Hepatic stellate cell (primary cell): Measurements from ENCODE around the gene PARP15.
A peak's percentile ranks its signal among the peaks of the same experiment; 100 is the strongest.
"Not testable (repeated sequence)": the region's sequence is repeated elsewhere in the genome, so short reads cannot be mapped to it uniquely, and the experiment has no call there.

Experiments used
- DNase-seq: peaks from one replicate; pipeline ENCODE4 v3.0.0; 2011; ENCODE audit warnings: low spot score

PARP15 gene

DNA sequence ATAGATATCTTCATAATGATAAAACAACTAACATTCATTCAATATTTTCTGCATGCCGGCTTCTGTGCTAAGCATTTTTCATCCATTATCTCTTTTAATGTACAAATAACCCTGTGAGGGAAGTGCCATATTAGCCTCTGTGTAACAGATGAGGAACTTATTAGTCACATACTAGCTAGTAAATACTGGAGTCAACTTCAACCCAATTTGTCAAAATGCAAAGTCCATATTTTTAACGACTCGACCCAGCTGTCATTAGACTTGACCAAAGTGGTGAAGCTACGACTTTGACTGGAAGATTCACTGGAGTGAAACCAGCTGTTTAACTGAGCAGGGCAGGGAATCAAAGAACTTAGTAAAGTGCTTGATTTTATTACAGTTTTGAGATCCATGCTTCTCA is 41.6 kb downstream of the PARP15 start:
- no peak for DNase-seq

DNA sequence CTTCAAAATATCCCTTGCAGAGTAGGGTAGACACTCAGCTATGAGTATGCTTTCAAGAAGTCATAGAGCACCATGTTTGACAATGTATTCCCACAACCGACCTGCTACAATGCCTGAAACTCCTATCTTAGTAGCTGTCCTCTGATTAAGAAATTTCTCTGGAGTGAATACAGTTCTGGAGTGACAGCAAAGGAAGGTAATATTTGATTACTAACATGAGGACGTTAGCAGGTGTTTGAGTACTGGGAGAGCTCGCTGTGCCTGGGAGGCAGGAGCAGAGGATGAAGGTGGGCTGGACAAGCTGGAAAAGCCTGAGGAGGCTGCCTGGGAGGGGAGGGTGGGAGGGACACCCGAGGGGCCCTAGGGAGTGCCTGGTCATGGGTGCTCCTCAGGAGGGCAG is 42.9 kb downstream of the PARP15 start:
- DNase-seq: no peak

DNA sequence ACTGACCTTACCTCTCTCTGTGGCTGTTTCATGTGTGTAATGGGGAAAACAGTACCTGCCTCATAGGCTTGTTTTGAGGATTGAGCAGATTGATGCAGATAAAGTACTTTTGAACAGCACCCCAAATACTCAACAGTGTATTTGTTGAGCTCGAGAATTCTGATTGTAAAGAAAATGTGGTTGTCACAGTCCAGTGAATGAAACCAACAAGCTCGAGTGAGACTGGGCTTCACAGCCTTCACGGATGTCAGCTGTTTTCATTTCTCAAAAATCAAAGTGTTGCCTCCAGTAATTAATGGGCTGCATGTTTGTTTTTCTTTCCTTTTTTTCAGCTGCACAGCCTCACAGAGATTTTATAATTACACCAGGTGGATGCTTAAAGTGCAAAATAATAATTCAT is 43.7 kb downstream of the PARP15 start:
- DNase-seq: no peak

GRCh38 chr3:122623031-122623829 is 45.8 kb downstream of the PARP15 start:
- DNase-seq: no peak

GRCh38 chr3:122626515-122627180 is 49.2 kb downstream of the PARP15 start:
- no peak for DNase-seq

DNA sequence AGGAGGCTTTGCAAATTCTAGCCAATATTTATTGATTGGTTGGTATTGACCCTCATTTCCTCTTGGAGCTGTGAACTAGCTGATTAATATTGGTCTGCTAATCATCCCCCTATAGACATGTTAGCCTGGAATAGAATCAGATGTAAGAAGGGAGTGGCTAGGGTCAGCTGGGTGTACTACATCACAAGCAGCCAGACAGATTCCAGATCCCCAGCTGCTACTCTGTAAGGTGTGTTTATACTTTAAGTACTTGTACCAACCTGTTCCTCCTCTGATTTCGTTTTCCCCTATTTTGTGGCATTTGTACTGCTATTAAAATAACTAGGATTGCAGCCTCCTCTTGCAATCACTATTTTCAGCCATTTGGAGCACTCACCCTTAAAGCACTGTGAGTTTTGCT is 49.9 kb downstream of the PARP15 start:
- no peak for DNase-seq

- DNase-seq: no peak
These were observed 51.1 kb downstream of the PARP15 start for GRCh38 chr3:122628567-122628966.

GRCh38 chr3:122629763-122630162 is 52.3 kb downstream of the PARP15 start:
- no peak for DNase-seq

DNA sequence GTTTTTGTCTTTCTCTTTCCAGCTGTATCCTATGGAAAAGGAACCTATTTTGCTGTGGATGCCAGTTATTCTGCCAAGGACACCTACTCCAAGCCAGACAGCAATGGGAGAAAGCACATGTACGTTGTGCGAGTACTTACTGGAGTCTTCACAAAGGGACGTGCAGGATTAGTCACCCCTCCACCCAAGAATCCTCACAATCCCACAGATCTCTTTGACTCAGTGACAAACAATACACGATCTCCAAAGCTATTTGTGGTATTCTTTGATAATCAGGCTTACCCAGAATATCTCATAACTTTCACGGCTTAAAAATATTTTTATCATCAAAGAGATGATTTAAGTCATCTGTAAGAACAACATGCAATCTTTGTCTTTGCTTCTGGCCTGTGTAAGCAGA is 58.3 kb downstream of the PARP15 start:
- DNase-seq: peak; percentile 15

- DNase-seq: no peak
These were observed 59.2 kb downstream of the PARP15 start for GRCh38 chr3:122636697-122637096.

DNA sequence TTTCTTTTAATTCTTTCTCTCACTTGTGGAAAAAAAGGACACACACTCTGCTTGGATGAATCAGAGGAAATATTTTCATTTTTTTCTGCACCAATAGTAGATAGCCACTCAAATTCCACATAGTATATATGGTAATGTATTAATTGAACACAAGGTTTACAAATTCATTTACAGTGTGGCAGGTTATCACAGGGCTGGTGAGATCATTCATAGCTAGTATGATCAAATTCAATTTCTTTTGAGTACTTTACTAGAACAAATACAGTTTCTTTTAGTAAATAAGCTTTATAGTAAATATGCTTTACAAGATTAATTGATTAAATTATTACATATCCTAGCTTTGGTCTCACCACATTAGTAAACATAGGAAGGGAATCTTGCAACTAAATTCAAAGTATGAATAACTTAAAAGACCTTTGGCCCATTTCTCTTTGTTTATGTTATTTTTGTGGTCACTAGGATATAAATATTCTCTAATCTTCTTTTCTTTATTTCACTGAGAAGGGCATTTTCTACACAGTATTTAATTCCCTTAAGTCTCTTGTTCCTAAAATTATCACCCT is 63.1 kb downstream of the PARP15 start:
- DNase-seq: no peak

DNA sequence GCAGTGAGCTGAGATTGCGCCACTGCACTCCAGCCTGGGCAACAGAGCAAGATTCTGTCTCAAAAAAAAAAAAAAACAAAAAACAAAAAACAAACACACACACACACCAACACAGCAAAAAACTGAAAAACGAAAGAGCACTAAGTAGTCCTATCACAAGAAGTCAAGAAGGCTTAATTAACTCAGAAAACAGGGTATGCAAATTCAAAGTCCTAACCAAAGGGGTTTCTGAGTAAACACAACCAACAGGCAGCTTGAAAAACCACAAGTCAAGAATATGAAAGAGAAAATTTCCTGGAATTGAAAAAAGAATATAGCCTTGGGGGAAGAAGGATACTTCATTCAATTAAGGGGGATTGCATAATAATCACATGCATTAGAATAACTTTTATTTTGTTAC is 65.5 kb downstream of the PARP15 start:
- DNase-seq: no peak

- peak; percentile 12 for DNase-seq
These were observed 68.9 kb downstream of the PARP15 start for GRCh38 chr3:122646146-122646988.

DNA sequence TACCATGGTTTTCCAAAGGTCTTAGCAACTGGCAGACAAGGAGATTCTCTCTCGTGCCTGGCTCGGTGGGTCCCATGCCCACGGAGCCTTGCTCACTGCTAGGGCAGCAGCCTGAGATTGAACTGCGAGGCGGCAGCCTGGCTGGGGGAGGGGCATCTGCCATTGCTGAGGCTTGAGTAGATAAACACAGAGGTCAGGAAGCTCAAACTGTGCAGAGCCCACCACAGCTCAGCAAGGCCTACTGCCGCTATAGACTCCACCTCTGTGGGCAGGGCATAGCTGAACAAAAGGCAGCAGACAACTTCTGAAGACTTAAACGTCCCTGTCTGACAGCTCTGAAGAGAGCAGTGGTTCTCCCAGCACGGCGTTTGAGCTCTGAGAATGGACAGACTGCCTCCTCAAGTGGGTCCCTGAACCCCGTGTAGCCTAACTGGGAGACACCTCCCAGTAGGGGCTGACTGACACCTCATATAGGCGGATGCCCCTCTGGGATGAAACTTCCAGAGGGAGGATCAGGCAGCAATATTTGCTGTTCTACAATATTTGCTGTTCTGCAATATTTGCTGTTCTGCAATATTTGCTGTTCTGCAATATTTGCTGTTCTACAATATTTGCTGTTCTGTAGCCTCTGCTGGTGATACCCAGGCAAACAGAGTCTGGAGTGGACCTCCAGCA is 73.9 kb downstream of the PARP15 start:
- DNase-seq: not testable (repeated sequence)

- DNase-seq: not testable (repeated sequence)
These were observed 74.5 kb downstream of the PARP15 start for GRCh38 chr3:122651962-122652361.

- DNase-seq: not testable (repeated sequence)
These were observed 80.9 kb downstream of the PARP15 start for GRCh38 chr3:122658336-122658735.

- no peak for DNase-seq
These were observed 83.0 kb downstream of the PARP15 start for GRCh38 chr3:122660297-122660974.

DNA sequence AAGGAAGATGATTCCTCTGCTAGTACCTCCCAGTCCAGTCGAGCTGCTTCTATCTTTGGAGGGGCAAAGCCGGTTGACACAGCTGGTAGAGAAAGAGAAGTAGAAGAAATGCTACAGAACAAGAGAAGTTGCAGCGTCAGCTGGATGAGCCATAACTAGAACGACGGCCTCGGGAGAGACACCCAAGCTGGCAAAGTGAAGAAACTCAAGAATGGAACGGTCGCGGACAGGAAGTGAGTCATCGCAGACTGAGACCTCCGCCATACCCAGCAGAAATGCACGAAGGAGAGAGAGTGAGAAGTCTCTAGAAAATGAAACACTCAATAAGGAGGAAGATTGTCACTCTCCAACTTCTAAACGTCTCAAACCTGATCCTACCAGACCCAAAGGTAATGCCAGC is 84.2 kb downstream of the PARP15 start:
- DNase-seq: no peak

DNA sequence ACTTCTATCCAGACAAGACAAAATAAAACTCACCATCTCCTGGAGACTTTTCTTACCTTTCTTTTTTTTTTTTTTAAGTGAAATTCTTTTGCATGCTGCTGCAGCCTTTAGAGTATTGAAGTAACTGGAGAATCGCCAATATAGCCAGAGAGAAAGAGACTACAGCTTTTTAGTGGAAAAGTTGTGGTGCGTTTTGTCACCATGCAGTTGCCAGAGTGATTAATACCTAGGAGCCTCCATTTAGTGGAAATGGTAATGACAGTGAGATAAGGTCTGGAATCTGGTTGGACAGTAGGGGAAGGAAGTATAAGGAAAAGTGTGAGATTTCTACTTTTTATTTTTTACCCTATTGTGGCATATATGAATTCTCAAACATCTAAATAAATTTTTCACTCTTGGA is 85.1 kb downstream of the PARP15 start:
- no peak for DNase-seq

DNA sequence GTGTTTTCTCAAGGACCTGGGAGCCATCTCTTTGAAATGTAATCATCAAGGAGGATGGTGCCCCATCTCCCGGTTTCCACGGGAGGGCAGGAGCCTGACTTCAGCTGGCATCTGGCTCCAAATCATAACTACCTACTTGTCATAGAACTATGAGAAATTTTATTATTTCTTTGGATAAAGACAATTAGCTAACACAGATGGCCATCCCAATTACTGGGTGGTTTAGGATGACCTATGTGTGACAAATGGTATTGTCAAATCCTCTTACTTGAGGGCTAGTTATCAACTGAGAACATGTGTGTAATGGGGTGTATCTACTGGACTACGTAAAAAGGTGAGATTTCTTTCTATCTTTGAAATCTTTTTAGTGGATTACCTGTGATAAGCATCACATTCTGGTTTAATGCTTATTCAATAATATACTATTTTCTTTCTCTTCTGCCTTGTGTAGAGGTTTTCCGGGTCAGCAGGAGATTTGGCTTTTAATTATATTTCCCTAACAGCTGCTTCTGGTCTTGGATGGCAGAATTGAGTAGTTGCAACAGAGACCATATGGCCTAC is 87.9 kb downstream of the PARP15 start:
- no peak for DNase-seq

GRCh38 chr3:122665881-122666280 is 88.4 kb downstream of the PARP15 start:
- DNase-seq: no peak
